GM18520 (cell line): ENCODE results near the gene MYH16.
"Not testable (repeated sequence)": the region's sequence is repeated elsewhere in the genome, so short reads cannot be mapped to it uniquely, and the experiment has no call there.

Source experiments
- ATAC-seq: cut with Tn5 transposase; IDR thresholded peaks from one replicate; pipeline ENCODE4 v1.9.1; 2021; ENCODE audit not compliant: unreplicated experiment

Gene MYH16

DNA sequence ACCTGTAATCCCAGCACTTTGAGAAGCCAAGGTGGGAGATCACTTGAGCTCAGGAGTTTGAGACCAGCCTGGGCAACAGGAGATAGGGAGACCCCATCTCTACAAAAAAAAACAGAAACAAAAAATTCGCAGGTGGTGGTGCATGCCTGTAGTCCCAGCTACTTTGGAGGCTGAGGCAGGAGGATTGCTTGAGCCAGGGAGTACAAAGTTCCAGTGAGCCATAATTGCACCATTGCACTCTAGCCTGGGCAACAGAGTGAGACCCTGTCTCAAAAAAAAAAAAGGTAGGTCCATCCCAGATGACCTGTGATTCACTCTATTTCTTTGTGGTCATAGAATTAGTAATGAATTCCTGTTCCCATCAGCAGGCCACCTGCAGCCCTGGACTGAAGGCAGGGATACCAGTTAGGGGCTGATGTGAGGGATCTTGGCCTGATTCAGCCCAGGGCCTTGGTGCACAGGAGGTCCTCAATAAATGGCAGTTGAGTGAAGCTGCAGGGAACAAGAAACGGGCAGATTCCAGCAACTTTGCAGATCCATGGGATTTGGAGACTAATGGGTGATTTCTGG is at the start of gene MYH16:
MYH16 (plus strand) TSS at position 364 of the 570 bp plus-strand sequence.
- no peak for ATAC-seq

DNA sequence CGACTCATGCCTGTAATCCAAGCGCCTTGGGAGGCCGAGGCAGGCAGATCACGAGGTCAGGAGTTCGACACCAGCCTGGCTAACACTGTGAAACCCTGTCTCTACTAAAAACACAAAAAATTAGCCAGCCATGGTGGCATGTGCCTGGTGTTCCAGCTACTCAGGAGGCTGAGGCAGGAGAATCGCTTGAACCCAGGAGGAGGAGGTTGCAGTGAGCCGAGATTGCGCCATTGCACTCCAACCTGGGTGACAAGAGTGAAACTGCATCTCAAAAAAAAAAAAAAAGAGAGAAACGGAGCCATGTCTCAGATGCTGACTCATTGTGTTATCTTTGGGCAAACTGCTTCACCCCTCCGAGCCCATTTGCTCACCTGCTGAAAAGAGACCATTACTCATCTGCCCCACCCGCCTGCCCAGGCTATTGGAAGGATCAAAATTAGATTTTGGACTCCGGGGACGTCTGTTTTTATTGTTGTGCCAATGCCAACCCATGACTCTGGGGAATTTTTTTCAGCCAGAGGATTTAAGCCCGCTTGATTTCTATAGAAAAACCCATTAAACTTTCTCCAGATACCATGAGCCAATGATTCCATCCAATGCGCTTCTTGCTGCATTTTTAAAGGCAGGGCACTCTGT is 48.3 kb upstream of the MYH16 start:
- not testable (repeated sequence) for ATAC-seq

DNA sequence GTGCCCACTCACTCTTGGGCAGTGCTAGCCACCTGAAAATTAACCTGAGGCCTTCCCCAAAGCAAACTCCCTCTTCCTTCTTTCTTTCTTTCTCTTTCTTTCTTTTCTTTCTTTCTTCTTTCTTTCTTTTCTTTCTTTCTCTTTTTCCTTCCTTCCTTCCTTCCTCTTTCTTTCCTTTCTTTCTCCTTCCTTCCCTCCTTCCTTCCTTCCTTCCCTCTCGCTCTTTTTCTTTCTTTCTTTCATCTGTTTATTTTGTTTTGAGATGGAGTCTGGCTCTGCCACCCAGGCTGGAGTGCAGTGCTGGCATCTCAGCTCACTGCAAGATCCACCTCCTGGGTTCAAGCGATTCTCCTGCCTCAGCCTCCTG is 47.8 kb upstream of the MYH16 start:
- ATAC-seq, result no peak

DNA sequence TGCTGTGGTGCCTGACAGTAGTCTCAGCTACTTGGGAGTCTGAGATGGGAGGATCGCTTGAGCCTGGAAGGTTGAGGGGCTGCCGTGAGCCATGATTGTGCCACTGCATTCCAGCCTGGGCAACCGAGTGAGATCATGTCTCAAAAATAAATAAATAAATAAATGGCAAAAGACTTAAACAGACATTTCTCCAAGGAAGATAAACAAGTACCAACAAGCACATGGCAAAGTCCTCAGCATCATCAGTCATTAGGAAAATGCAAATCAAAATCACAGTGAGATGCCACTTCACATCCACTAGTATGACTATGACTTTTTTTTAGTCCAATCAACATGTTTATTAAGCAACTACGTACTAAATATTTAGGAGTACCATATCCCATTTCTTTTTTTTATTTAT is 43.4 kb upstream of the MYH16 start:
- no peak for ATAC-seq

DNA sequence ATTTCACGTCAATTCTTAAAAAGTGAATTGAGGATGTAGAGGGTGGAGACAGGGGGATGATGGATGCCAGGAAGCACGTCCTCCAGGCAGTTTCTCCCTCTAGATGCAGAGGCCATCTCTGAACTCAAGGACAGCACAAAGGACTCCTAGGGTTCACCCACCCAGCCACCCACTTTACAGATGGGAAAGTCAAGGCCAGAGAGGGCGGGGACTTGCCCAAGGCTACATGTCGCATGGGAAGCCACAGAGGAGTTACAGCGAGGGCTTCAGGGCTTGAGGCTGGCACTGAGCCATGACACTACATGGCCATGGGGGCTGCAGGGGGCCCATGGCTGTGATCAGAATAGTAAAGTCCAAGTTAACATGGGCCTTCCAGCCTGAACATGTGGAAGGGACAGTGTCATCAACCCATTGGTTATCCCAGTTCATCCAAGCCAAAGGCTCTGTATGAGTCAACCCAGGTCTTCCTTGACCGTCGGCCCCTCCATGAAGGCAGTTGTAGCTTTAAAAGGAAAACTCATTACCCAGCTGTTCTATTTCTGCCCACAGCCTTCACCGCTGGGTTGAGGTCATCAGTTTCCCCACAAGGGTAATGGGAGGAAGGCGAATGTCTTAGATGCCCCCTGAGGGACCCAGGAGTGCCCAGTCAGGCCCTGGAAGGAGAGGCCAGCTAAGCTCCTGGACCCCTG is 40.4 kb upstream of the MYH16 start:
- no peak for ATAC-seq

DNA sequence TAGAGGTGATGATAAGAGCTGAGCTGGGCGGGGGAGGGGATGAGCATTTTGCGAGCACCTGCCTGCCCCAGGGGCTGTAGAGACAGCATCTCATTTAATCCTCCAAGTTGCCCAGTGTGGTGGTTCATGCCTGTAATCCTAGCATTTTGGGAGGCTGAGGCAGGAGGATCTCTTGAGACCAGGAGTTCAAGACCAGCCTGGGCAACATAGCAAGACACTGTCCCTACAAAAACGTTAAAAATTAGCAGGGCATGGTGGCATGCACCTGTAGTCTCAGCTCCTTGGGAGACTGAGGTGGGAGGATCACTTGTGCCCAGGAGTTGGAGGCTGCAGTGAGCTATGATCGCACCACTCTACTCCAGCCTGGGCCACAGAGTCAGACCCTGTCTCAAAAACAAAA is 39.7 kb upstream of the MYH16 start:
- ATAC-seq, result not testable (repeated sequence)

DNA sequence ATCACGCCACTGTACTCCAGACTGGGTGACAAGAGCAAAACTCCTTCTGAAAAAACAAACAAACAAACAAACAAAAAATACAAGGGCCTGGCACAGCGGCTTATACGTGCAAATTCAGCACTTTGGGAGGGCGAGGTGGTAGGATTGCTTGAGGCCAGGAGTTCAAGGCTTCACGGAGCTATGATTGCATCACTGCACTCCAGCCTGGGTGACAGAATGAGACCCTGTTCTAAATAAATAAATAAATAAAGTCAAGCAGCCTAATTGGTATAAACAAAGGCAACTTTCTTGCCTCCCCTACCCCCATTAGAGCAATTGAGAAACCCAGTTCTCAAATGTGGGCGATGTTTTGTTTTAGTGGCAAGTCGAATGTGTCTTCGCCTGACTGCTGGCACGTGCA is 38.5 kb upstream of the MYH16 start:
- ATAC-seq, result no peak

DNA sequence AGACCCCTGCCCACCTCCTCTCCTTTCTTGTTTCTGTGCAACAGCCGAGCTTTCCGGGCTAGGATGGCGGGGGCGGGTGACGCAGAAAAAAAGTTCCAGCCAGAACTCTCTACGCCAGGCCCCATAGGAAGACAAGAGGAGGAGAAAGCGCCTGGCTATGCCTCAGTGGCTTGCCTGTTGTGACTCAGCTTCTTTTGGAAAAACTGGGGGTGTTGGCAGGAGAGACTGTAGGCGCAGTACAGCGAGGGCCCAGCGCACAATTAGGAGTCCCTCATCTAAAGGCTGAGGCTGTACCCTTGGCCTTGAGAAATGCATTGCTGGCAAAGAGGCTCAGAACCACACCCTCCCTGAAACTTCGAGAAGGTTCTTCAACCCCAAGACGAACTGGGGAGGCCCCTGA is 36.7 kb upstream of the MYH16 start:
- ATAC-seq, result no peak

DNA sequence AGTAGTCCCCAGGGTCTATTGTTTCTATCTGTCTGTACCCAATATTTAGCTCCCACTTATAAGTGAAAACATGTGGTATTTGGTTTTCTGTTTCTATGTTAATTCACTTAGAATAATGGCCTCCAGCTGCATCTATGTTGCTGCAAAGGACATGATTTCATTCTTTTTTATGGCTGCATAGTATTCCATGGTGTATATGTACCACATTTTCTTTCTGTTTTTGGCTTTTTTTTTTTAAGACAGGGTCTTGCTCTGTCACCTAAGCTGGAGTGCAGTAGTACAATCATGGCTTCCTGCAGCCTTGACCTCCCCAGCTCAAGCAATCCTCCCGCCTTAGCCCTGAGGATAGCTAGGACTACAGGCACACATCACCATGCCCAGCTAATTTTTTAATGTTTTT is 34.8 kb upstream of the MYH16 start:
- not testable (repeated sequence) for ATAC-seq

DNA sequence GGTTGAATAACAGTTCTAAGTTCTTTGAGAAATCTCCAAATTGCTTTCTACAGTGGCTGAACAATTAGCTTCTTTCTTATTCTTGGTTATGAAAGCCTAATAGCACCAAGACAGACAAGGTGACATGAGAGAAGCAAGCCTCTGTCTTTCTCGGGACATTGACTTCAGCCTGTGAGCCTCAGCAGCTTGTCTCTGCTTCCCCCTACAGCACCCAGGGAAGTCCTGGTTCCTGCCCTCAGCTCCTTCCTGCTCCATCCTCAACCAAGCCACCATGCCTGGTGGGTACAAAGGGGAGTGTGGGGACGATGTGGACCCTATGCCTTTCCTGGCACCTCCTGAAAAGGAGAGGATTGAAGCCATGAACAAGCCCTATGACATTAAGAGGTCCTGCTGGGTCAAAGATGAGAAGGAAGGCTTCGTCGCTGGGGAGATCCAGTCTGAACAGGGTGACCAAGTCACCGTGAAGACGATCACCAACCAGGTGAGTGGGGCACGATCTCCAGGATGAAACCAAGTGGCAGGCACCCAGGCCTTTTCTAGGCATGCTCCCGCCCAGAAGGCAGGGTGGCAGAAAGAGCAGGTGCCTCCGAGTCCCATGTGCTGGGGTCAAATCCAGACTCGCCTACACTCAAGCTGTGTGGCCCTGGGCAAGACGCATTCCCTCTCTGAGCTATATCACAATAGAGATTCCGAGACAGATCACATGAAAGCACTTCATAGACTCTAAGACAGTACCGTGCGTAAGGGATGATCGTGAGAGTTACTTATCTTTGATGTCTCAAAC is 33.9 kb upstream of the MYH16 start:
- no peak for ATAC-seq

DNA sequence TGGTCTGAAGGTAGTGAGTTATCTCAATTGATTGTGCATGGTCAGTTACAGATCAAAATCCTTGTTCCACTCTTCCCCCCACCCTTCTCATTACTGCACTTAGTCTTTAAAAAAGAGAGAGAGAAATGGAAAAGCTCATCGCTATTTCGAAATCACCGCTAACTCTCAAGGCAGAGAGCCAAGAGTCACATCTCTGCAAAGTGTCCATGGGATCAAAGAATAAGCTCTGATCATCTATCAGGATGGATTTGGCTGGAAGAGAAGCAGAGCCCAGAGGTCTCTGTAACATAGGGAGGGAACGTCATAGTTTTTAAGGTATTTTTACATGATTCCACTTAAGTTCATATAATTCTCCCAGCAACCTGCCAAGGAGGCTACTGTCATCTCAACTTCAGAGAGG is 30.0 kb upstream of the MYH16 start:
- ATAC-seq, result no peak

DNA sequence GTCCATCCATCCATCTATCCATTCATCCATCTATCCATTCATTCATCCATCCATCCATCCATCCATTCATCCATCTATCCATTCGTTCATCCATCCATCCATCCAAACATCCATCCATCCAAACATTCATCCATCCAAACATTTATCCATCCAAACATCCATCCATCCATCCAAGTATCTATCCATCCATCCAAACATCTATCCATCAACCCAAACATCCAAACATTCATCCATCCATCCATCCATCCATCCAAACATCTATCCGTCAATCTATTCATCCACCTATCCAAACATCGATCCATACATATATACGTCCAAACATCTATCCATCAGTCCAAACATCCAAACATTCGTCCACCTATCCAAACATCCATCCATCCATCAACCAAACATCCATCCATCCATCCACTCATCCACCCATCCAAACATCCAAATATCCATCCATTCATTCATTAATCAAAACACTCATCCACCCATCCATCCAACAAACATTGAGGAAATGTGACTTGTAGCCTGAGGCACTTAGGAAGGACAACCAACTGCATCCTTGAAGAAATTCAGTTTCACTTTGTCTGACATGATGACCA is 28.8 kb upstream of the MYH16 start:
- ATAC-seq, result no peak

DNA sequence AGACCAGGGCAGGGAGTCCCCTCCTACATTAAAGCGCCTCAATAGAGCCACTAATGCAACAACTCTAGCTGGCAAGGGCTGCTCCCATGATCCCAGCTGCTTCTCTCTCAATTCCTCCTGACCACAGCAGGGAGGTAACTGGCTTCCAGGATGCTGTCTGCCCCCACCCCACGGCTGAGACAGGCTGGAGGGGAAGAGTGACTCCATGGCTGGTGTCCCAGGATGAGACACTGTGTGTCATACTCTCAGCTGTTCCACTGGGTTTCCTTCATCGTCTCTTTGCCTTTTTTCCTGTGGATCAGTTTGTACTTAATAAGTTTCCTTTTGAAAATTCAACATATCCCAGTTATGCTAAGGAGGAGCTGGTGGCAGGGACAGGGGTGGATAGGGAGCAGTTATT is 27.7 kb upstream of the MYH16 start:
- no peak for ATAC-seq

DNA sequence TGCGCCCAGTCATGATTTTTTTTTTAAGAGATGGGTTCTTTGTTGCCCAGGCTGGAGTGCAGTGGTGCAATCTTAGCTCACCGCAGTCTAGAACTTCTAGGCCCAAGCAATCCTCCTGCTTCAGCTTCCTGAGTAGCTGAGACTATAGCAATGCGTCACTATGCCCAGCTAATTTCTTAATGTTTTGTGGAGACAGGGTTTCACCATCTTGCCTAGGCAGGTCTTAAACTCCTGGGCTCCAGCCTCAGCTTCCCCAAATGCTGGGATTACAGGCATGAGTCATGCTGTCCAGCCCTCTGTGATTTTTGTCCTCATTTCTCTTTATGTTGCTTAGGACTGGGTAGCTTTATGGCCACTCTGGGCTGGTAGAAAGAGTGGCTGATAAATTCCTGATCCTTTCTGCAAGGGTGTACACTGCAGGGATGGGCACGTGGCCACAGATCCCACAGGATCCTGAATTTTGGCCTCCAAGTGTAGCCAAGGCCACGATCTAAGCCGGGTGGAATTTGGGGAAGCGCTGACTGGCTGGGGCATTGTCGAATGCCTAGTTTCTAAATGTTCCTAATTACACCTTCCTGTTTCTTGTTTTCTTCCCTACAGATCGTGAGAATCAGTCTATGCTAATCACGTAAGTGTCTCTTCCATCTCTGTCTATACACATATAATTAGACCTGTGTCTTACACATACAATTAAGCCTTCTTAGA is 24.1 kb upstream of the MYH16 start:
- no peak for ATAC-seq

DNA sequence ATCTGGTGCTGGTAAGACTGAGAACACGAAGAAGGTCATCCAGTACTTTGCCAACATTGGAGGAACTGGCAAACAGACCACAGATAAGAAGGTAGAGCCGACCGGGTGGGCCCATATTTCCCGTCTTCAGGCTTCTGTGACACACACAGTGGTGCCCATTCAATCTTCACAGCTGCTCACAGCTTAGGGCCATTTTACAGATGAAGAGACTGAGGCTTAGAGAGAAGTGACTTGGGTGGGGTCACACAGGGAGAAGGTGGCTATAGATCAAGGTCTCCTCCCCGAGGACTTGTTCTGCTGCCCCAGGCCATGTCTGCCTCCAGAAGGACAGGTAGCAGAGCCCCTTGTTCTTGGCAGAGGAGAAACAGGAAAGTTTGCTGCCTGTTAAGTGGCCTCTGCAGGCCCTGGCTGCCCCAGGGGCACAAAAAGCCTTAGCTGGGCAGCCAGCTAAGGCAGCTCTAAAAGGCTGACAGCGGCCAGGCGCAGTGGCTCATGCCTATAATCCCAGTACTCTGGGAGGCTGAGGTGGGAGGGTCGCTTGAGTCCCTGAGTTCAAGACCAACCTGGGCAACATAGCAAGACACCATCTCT is 22.6 kb upstream of the MYH16 start:
- no peak for ATAC-seq

DNA sequence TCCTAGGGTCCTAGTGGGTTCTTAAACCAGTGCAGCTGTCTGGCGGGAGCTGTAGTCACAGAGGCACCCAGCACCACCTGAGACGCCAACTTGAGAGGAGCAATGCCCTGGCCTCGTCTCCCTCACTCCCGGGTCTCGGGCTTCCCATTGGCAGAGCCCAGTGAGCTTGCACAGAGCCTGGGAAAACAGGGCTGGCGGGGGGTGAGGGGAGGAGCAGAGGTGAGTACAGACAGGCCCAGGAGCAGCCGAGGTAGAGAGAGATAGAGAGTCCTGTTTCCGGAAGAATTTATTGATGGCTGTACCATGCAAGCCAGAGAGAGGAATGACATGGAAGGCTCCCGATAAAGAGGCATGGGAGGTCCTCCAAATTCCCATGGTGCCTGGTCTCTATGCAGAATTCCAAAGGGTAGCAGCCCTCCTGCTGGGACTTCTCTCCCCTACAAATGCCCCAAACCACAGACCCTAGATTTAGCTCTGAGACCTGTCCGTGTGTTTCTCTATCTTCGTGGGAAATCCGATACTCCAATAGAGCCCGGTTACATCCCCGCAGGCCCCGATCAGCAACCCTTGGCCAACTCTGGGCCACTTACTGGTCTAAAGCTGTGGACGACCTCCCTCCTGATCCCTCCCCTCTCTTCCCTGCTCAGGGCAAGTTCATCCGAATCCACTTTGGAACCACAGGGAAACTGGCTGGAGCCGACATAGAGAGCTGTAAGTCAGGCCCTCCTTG is 20.3 kb upstream of the MYH16 start:
- no peak for ATAC-seq

DNA sequence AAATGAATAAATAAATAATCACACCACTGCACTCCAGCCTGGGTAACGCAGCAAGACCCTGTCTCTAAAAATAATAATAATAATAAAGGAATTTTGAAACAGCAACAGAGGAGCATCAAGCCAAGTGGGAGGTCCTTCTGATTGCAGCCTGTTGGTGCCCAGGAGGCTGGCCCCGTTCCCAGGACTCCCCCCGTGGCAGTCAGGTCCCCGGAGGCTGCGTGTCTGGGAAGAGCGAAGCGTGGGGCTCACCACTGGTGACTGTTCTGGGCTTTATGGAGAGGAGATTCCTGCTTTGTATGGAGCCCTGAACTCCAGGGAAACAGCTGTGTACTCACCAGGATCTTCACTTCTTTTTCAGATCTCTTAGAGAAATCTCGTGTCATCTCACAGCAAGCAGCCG is 19.3 kb upstream of the MYH16 start:
- ATAC-seq, result no peak

DNA sequence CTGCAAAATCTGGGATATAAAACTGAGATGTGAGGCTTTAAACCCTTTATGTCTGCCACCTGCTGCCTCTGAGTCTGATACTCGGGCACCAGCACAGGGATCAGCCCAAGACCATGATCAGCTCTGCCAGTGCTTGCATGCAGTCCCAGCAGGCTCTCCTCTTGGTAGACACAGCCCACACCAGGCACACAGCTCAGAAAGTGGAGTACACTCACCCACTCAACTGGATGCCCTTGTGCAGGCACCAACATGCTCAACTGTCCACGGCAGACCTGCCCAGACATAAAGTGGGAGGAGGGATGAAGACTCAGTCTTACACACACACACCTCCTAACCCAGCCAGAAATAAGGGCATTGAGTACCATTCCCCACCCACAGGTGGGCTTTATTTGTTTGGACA is 18.2 kb upstream of the MYH16 start:
- ATAC-seq, result no peak

DNA sequence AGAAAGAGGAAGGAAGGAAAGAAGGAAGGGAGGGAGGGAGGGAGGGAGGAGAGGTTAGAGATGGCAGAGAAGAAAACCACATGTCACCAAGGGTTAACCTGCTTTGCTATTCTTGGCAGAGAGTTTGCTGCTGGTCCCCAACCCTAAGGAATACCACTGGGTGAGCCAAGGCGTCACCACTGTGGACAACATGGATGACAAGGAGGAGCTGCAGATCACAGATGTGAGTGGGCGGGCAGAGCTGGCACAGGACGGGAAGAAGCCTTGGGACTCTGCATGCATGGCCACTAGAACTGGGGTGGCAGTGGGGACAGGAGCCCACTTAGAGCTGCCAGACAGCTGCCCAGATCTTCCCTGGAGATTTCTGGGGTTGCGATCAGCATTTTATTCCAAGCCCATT is 17.2 kb upstream of the MYH16 start:
- ATAC-seq, result no peak

DNA sequence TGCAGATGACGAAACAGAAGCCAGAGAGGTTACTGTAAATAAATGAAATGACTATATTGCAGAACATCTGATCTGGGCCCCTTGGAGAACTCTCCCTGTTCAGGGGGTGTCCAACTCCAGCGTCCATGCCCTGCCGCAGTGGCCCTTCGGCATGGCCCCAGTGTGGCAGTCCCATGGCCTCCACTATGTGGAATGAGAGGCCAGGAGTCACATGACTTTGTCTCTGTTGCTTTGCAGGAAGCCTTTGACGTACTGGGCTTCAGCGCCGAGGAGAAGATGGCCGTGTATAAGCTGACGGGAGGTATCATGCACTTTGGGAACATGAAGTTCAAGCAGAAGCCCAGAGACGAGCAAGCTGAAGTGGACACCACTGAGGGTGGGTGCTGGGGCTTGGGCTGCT is 15.6 kb upstream of the MYH16 start:
- ATAC-seq, result no peak
